Neural progenitor cell (in vitro differentiated cells): ENCODE data around the gene TUNAR.

Source experiments
- CTCF ChIP-seq: fragments of 200-600 bp; sonication (generic); IDR thresholded peaks from 2 replicates; pipeline ENCODE4 v1.5.1; 2017; ENCODE audit warnings: antibody characterized with exemption, mild to moderate bottlenecking
- EZH2 ChIP-seq: fragments of 200-600 bp; sonication (generic); IDR thresholded peaks from 2 replicates; pipeline ENCODE4 v1.6.1; 2017; ENCODE audit warnings: antibody characterized with exemption, mild to moderate bottlenecking, moderate library complexity

GRCh38 chr14:95892142-95892541 is 15.5 kb downstream of the TUNAR start:
- TF ChIP-seq CTCF = no peak
- no peak for TF ChIP-seq EZH2
